GM18508 (cell line): ENCODE results near the gene TTC34.
"Not testable (repeated sequence)": the region's sequence is repeated elsewhere in the genome, so short reads cannot be mapped to it uniquely, and the experiment has no call there.

ENCODE experiments used
- ATAC-seq: cut with Tn5 transposase; IDR thresholded peaks from one replicate; pipeline ENCODE4 v1.9.1; 2021; ENCODE audit warnings: moderate number of reproducible peaks; ENCODE audit not compliant: insufficient read depth, unreplicated experiment

Gene TTC34

DNA sequence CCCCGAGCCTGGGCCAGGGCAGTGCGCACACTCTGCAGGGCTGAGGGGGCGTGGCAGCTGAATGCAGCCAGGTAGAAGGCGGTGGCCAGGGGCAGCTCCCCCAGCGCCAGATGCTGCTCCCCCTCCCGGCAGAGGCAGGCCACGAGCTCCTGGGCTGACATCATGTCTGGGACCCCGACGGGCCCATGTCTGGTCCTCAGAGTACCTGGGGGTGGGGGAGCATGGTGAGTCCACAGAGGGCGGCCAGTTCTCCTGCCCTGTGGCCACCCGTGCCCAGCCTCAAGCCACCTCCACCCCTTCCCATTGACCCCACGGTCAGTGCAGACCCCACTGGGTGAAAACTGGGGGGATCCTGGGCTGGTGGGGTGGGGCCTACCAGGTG, 838 bp downstream of the TTC34 start:
- no peak for ATAC-seq

DNA sequence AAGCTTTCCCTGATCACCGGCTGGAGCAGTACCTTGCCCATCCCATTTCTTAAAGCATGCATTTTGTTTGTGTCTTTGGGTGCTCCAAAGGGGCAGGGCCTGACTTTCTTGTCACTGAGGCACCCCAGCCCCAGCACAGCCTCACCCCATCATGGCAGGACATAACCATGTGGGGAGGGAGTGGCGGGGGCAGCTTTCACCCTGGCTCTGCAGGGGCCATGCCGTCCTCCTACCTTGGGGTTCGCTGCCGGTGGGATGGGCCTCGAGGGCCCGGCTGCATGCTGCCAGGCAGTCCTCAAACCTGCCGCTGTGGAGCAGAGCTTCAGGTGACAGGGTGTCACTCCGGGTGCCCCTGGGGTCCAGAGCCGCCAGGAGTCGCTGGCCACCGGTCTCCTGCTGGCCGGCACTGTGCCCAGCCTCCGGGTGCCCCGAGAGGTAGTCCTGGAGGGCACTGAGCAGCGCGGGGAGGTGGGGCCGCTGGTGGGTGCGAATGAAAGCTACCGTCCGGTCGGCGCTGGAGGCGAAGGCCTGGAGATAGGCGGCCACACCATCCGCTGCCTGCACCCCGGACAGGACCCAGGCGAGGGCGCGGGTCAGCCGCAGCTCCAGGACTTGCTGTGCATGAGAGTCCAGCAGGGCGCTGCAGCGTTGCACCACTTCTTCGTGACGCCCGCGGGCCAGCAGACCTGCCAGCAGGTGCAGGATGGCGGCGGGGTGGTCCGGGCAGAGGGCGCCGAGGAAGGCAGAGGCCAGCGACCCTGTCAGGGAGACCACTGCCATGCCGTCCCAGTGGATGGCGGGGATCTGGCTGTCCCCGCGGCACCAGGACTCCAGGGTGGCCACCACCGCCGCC, 1.5 kb downstream of the TTC34 start:
- ATAC-seq = no peak

DNA sequence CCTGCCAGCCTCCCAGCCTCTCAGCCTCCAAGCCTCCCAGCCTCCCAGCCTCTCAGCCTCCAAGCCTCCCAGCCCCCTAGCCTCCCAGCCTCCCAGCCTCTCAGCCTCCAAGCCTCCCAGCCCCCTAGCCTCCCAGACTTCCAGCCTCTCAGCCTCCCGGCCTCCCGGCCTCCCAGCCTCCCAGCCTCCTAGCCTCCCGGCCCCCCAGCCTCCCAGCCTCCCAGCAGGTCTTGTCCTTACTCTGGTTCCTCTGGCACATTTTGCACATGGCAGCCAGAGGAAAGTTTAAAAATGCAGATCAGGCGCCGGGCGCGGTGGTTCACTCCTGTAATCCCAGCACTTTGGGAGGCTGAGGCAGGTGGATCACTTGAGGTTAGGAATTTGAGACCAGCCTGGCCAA, 2.5 kb downstream of the TTC34 start:
- ATAC-seq = not testable (repeated sequence)

DNA sequence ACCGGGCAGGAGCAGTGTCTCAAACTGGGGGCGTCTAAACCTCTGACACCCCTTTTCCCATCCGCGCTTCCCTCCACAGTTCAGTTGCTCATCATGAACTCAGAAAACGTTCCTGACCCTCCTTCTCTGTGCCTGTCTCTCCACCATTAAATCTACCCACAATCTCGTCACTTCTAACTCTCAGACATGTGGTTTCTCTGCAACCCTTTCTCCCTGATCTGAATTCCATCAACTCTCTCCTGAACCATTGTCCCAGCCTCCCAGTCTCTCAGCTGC, 3.8 kb downstream of the TTC34 start:
- ATAC-seq = no peak

DNA sequence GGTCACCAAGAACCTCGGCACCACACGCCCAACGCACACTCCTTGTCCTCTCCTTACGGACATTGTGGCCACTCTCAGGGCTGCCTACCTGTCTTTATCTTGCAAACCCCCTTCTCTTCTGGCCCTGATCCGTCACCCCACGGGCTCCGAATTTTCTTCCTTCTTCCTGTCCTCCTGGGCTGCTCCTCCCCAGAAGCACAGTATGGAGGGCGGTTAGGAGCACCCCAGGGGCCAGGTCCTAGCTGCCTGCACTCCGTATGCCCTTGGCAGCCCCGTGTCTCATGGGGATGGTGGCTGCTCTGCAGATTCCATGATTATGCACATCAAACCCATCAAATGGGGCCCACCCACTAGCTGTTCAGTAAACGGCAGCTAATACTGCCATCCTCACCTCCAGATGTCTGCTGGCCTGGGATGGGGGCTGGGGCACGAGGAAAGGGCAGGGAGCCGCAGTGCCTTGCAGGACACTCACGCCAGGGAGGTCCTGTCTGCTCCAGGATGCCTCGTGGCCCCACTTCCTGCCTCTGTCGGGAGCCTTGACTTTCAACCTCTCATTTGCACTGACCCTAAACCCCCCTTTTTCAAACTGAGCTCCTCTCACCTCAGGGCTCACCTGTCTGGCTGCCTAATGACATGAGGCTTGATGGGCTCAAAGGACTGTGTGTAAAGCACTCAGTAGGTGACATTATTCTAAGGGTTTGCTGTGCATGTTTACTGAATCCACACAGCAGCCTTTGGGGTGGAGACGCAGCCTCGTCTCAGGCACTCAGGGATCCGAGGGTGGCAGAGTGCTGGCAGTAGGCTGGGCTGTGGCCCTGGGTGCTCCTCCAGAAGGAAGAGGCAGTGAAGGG, 4.4 kb downstream of the TTC34 start:
- no peak for ATAC-seq

DNA sequence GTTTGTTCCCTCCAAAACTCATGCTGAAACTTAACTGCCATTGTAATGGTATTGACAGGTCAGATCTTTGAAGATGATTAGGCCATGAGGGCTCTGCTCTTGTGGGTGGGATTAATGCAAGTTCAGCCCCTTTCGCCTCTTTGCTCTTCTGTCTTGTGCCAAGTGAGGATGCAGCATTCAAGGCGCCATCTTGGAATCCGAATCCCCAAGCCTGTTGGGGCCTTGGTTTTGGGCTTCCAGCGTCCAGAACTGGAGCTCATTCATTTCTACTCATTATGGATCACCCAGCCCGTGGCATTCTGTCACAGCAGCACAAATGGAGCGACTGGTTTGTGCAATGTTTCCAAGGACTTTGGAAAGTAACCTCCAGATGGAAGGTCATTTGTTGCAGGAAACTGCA, 5.6 kb downstream of the TTC34 start:
- ATAC-seq = no peak

DNA sequence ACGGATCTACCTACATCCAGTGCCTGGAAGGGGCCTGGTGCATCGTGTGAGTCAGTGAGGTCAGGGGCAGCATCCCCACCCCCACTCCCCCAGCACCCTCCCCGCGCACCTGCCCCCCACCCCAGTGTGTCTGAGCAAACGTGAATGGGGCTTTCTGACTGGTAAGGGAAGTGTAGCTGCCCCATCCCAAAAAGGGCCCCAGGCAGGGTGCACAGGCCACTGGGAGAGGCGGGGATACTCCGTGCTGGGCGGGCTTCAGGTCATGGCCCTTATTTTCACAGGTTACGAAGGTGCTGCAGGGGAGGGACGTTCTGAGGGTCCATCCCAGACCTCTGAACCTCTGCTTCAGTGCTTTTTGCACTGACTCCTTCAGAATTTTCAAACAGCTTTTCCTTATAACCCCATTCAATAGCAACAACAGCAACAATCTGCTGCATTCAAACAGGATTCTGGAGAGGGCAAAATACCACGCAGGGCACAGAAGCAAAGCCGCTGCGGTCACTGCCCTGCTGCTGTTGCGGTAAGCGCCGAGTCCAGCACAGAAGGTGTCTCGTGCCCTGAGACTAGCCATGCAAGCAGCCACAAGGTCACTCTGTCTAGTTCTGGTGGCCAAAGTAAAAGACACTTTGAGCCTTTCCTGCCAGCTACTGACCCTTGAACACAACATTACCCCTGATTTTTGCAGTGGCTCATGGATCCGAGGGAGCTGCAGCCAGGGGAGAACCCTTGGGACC, 10.3 kb downstream of the TTC34 start:
- ATAC-seq = no peak

DNA sequence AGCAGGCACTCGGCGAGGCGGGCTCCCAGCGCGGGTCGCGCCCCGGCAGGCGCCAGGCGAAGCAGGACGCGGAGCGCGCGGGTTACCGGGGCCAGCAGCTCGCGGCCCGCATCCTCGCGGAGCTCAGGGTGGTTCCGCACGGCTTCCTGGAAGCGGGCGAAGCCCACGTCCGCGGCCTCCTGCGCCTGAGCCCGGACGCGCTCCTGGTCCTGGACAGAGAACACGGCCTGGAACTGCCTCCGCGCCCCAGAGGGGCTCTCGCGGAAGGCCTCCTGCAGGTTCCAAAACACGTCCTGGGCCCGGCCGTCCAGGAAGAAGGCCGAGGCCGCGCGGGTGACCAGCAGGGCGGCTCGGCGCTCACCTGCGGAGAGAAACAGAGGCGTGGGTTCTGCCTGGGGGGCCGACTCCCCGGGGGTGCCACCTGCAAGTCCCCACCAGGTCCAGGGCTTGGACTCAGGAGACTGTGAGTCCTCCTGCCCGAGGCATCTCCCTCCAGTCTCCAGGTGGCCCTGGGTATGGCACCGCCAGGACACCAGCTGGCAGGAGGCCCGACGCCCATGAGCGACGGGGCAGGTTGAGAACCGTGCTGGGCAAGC, 11.4 kb downstream of the TTC34 start:
- ATAC-seq = no peak

DNA sequence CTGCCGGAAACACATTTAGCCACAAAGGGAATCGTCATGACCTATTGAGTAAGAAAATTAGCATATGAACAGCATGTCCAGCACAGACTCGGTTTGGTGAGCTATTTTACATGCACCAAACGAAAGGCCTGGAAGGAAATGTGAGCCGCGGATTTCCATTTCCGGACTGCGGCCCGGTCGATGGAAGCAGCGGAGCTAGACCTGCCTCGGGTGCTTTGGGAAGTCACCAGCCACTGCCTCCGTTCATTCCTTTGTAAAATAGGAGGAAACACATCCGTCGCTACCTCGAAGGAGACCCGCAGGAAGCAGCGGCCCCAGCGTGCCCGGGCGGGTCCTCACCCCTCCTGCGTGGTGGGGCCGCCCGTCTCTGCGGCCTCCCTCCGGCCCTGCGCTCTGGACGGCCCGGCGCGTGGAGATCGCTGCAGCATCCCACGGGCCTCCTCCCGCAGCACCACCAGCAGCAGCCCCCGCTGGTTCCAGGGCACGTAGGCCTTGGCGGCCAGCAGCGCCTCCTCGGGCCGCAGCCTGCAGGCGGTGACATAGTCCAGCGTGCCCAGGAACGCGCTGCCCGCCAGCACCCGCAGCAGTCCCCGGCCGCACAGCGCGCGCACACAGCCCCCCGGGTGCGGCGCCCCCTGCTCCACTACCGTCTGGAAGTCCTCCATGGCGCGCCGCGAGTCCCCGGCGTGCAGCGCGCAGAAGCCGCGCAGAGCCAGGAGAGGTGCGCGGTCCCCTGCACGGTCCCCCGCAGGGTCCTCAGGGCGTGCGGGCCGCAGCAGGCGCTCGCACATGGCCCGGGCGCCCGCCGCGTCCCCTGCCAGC, 12.1 kb downstream of the TTC34 start:
- ATAC-seq = no peak

DNA sequence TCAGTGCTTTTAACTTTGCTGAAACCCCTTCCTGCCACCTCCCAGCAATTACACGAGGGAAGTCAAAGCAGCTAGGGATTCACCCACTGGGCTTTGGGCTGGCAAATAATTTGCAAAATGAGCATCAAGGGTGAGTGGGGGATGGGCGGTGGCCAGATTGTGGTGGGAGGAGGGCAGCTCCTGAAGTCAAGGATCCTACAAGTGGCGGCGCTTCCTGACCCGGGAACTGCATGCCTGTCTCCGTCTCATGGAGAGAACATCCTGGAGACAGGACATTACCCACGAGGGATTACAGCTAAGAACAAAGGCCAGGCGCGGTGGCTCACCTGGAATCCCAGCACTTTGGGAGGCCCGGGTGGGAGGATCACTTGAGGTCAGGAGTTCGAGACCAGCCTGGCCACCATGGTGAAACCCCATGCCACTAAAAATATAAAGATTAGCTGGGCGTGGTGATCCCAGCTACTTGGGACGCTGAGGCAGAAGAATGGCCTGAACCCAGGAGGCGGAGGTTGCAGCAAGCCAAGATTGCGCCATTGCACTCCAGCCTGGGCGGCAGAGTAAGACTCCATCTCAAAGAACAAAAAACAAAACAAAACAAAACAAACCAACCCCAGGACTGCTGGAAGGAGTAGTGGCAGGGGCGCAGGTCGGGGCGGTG, 12.9 kb downstream of the TTC34 start:
- no peak for ATAC-seq

DNA sequence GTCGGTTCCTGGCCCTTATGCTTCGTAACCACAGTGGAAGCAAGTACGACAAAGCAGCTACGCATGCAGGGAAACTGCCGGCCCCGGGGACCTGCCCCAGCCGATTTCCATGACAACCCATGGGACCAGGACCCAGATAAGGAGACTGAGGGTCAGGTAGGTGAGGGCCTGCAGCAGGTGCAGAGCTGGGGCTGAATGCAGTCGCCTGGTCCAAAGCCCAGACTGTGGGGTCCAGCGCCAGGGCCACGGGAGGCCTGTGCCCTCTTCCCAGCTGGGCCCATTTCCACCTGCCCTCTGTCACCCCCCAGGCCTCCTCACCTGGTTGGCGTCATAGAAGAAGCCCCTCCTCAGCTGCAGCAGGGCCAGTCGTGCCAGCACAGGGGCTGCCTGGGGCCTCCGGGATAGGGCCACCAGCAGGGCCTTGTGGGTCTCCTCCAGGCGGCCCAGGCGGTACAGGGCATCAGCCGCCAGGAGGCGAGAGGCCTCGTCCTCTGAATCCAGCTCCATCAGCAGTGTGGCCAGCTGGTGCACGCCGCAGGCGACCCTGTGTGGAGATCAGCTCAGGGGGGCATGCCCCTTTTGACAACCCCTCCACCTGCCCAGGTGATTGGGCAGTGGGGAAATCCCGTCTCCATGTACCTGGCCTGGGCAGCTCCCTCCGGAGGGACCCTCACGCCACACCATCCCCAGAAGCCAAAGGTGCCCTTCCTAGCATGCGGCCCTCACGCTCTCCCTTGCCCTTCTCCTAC, 14.2 kb downstream of the TTC34 start:
- ATAC-seq = no peak

DNA sequence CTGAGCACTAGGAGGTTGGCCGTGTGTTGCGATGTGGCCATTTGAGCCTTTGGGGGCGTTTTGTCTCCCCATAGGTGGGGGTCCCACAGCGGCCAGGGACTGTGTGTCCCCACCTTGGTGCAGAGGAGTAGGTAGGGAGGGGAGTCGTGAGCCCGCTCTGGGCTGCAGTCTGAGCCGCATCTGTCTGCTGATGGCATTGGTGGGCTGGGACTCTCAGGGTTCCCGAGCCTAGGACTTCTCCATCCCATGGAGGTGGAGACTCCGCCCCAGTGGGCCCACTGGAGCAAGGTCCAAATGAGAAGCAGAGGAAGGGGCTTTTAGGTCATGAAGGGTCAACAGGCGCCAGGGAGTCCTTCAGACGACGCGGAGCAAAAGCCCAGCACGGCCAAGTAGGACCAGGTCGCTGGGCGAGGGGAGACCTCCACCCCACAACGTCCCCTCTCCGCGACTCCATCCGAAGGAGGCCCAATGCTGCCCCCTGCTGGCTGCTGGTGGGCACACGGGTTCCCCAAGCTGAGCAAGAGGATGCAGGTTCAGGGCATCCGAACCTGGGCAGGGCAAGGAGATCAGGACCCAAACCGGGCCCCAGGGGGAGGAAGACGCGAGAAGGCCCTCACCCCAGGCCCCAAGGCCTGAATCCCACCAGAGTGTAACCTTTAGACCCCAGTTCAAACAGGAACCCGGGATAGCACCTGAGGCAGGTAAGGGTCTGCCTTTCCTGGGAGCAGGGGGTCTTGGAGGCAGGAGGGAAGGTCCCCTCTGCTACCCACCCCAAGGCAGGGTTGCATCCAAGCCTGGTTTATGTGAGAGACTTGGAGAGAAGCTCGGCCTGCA, 14.9 kb downstream of the TTC34 start:
- ATAC-seq = no peak

DNA sequence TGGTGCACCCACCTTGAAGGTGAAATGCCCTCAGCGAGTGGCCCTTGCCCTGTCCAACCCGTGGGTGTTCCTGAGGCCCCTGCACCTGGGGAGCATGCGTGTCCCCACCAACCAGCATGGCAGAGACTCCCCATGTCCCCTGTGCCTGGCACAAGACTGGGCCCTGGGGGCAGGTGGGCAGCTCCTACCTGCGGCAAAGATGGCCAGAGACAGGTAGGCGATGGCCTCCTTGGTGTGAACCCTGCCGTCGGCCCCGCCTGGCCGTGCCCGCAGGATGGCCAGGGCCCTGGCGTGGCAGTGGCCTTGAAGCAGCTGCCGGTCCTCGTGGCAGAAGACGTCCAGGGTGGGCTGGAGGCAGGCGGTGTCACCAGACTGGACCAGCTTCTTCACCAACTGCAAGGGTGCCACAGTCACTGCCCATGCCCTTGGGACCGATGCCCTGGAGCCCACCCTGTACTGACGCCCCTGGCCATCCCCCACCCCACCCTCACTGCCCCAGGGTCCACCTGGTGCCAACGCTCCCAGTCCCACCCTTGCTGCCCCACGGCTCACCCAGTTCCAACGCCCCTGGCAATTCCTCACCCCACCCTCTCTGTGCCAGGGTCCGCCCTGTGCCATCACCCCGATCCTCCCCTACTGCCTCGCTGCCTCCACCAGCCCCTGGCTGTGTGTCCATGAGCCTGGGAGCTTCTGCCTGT, 15.7 kb downstream of the TTC34 start:
- ATAC-seq = no peak

DNA sequence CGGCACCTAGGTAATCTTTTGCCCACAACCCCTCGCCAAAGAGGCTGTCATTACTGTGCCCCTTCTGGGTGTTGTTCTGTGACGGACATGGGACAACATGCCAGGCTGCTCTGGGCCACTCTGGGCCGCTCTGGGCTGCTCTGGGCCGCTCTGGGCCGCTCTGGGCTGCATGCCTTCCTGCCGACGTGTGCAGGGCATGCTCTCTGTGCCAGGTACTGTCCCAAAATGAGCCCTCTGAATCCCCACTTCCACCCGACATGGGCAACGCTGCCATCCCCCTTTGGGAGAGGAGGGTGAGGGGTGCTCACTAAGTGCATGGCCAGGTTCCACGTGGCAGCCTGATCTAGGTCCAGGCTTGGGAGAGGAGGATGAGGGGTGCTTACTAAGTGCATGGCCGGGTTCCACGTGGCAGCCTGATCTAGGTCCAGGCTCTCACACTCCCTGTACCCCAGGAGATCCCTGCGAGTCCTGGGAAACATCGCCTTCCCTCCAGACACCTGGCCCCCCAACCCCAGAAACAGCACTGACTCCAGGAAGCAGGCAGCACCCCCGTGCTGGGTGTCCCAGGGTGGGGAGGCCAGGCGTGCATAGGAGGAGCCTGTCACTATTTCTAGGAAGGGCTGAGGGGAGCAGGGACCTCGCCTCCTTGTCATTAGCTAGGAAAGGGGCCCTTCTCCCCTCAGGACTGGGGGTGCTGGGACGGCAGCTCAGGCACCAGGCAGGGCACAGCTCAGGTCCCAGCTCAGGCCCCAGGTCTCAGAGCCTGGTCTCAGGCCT, 16.5 kb downstream of the TTC34 start:
- ATAC-seq = no peak

DNA sequence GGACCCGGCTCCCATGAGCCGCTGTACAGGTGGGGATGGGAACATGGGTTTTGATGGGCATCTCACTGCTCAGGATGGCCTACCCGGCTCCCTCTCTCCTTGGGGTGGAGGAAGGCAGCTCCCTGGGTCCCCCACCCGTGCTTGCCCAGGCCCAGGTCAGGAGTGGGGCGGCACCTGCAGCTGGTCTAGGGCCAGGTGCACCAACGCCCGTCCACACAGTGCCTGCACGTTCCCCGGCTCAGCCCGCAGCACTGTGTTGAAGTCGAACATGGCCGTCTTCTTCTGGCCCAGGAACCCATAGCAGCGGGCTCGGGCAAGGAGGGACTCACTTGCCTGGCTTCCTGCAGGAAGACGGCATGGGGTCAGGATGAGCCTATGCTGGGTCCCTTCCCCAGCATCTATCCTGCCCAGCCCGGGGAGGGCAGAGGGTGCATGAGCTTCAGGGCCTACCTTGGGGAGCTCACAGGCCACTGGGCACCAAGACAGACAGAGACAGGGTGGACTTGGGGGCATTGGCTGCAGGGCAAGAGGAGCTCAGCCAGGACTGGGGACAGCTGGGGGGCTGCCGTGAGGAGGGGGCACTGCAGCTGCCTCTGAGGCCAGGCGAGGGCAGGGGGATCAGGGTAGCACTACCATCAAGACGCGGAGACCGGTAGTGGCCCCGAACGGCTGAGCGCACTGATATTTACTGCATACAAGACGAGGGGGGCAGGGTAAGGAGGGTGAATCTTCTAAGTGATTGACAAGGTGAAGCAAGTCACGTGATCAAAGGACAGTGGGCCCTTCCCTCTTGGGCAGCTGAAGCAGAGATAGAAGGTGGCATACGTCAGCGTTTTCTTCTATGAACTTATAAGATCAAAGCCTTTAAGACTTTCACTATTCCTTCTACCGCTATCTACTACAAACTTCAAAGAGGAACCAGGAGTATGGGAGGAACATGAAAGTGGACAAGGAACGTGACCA, 17.8 kb downstream of the TTC34 start:
- ATAC-seq = no peak

DNA sequence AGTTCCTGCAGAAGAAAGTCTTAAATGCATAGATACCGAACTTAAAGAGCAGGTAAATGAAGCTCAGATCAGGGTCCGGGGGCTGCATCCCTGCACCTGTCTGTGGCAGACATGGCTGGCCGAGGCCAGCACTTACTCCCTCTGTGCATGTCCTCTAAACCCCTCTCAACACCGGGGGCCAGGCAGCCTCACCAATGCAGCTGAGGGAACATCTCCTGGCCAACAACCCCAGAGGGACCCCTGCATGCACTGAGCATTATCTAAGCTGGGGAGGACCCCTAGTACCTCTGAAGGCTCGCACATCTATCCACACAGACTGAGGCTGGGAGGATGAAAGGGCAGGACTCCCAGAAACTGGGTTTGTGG, 18.4 kb downstream of the TTC34 start:
- no peak for ATAC-seq
